HG03442 (cell line): ENCODE measurements around the gene TRA2A.
"Not testable (repeated sequence)": the region's sequence is repeated elsewhere in the genome, so short reads cannot be mapped to it uniquely, and the experiment has no call there.

ENCODE experiments used
- ATAC-seq: cut with Tn5 transposase; IDR thresholded peaks from one replicate; pipeline ENCODE4 v1.9.1; 2021; ENCODE audit warnings: mild to moderate bottlenecking, moderate library complexity; ENCODE audit not compliant: unreplicated experiment

TRA2A gene

GRCh38 chr7:23513746-23514145 is 18.0 kb downstream of the TRA2A start:
- ATAC-seq: not testable (repeated sequence)

GRCh38 chr7:23494009-23494408 is 37.8 kb downstream of the TRA2A start:
- ATAC-seq: no peak

GRCh38 chr7:23491502-23491901 is 40.3 kb downstream of the TRA2A start:
- no peak for ATAC-seq

GRCh38 chr7:23490357-23491135 is 41.2 kb downstream of the TRA2A start:
- peak; percentile 79 for ATAC-seq

GRCh38 chr7:23488714-23489113 is 43.1 kb downstream of the TRA2A start:
- ATAC-seq: not testable (repeated sequence)

GRCh38 chr7:23487670-23488069 is 44.1 kb downstream of the TRA2A start:
- ATAC-seq: no peak

GRCh38 chr7:23486002-23486773 is 45.6 kb downstream of the TRA2A start:
- no peak for ATAC-seq

GRCh38 chr7:23482686-23483085 is 49.1 kb downstream of the TRA2A start:
- ATAC-seq: no peak

GRCh38 chr7:23477962-23478866 is 53.6 kb downstream of the TRA2A start:
- no peak for ATAC-seq

GRCh38 chr7:23477157-23477499 is 54.7 kb downstream of the TRA2A start:
- ATAC-seq: no peak

GRCh38 chr7:23476286-23477156 is 55.3 kb downstream of the TRA2A start:
- ATAC-seq: no peak

- ATAC-seq: no peak
Observed at GRCh38 chr7:23475576-23475839, 56.3 kb downstream of the TRA2A start.

- ATAC-seq: no peak
Observed at GRCh38 chr7:23474829-23475575, 56.8 kb downstream of the TRA2A start.

- ATAC-seq: peak; percentile 74
Observed at GRCh38 chr7:23474094-23474828, 57.5 kb downstream of the TRA2A start.

- ATAC-seq: no peak
Observed at GRCh38 chr7:23473844-23474093, 58.0 kb downstream of the TRA2A start.

- ATAC-seq: no peak
Observed at GRCh38 chr7:23472956-23473843, 58.6 kb downstream of the TRA2A start.

GRCh38 chr7:23472556-23472955 is 59.2 kb downstream of the TRA2A start:
- ATAC-seq: no peak

- no peak for ATAC-seq
Observed at GRCh38 chr7:23472046-23472445, 59.7 kb downstream of the TRA2A start.
